ENCODE data around the gene KCNH2. TPM values are rescaled to one million over a fixed set of nuclear protein-coding genes. Genes with fewer than 3 reads are reported as not detected.

Gene KCNH2
- total and polyA plus RNA-seq, 8 donors, result 4.0 to 77.7 (median 7.3) TPM

- H3K36me3 ChIP-seq, result no peaks in the 10 kb centered on the region
- peaks cover 4 to 31% (median 20%) of the 10 kb centered on the region in 4 donors for H3K4me1 ChIP-seq
- DNase-seq, result peak in 1 of 2 donors; percentile 90
- intact Hi-C loops (cut with DNase I; ENCODE audit: low total_unique reads), result loop anchor here (5.0 kb wide), 1 partner anchor 91 kb away; no protein-coding TSS in a partner anchor
- WGBS, 5 donors, result 17 to 32% (median 19%) methylated on average over 16 to 31 of the region's 31 CpGs
- H3K9me3 ChIP-seq, result peaks cover 7 to 21% (median 14%) of the 10 kb centered on the region in 4 donors
- H3K4me3 ChIP-seq, result peak overlapping the region in 1 of 4 donors; percentile 5
- H3K27me3 ChIP-seq, result peaks cover 0 to 29% (median 13%) of the 10 kb centered on the region in 3 donors
- peak overlapping the region in 4 of 5 donors; percentile 53 to 73 (median 66) for H3K27ac ChIP-seq
- TF ChIP-seq CTCF (IDR thresholded peaks at IDR 0.05) (peak in 5 of 7 experiments; percentile 60 to 84 (median 74)), EP300 (IDR thresholded peaks at IDR 0.05) (no peak)
These were observed 10.4 kb upstream of the KCNH2 start for GRCh38 chr7:150988230-150989226.

- 65 to 90% (median 71%) methylated on average over 2 to 5 of the region's 5 CpGs for WGBS, 5 donors
- Histone ChIP-seq H3K4me3 (no peak overlapping the region), H3K4me1 (peaks cover 4 to 31% (median 20%) of the 10 kb centered on the region in 4 donors), H3K9me3 (peaks cover 7 to 20% (median 14%) of the 10 kb centered on the region in 4 donors), H3K36me3 (no peaks in the 10 kb centered on the region), H3K27me3 (peaks cover 0 to 29% (median 16%) of the 10 kb centered on the region in 3 donors), H3K27ac (no peak overlapping the region)
- intact Hi-C loops (cut with DNase I; ENCODE audit: low total_unique reads), result loop anchor here (5.0 kb wide), 1 partner anchor 89 kb away; no protein-coding TSS in a partner anchor
- TF ChIP-seq EP300 (IDR thresholded peaks at IDR 0.05) (no peak), CTCF (IDR thresholded peaks at IDR 0.05) (no peak), POLR2A (IDR thresholded peaks at IDR 0.05) (no peak), POLR2AphosphoS5 (IDR thresholded peaks at IDR 0.05) (no peak)
- no peak for DNase-seq
These were observed 8.4 kb upstream of the KCNH2 start for GRCh38 chr7:150986556-150986955.

DNA sequence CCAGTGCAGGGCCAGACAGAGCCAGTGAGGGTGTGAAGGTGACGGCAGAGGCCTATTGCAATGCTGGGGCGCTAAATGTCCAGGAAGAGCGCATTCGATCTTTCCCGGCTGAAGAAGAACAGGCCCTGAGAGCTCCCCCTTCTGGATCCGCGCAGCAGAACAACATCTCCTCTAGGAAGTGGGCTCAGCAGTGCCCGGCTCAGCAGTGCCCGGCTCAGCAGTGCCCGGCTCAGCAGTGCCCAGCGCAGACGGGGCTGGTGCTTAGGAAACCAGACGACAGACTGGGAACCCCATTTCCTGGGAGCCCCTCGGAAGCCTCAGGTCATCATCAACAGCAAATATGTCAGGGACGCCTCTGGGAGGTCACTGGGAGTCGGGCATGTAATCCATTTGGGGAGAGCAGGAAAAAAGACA is 8.0 kb upstream of the KCNH2 start:
- Histone ChIP-seq H3K4me3 (no peak overlapping the region), H3K4me1 (peaks cover 4 to 31% (median 20%) of the 10 kb centered on the region in 4 donors), H3K27me3 (peaks cover 0 to 34% (median 20%) of the 10 kb centered on the region in 3 donors), H3K27ac (no peak overlapping the region), H3K9me3 (peaks cover 7 to 17% (median 12%) of the 10 kb centered on the region in 4 donors), H3K36me3 (no peaks in the 10 kb centered on the region)
- TF ChIP-seq POLR2A (IDR thresholded peaks at IDR 0.05), result no peak
- no peak for TF ChIP-seq POLR2AphosphoS5 (IDR thresholded peaks at IDR 0.05)
- peak in 5 of 7 experiments; percentile 25 to 57 (median 44) for TF ChIP-seq CTCF (IDR thresholded peaks at IDR 0.05)
- no peak for TF ChIP-seq EP300 (IDR thresholded peaks at IDR 0.05)
- peak; percentile 58 to 86 for DNase-seq
- WGBS, 5 donors, result 9 to 14% (median 10%) methylated on average over 9 to 16 of the region's 16 CpGs
- intact Hi-C loops (cut with DNase I; ENCODE audit: low total_unique reads), result loop anchor here (5.0 kb wide), 1 partner anchor 89 kb away; no protein-coding TSS in a partner anchor

DNA sequence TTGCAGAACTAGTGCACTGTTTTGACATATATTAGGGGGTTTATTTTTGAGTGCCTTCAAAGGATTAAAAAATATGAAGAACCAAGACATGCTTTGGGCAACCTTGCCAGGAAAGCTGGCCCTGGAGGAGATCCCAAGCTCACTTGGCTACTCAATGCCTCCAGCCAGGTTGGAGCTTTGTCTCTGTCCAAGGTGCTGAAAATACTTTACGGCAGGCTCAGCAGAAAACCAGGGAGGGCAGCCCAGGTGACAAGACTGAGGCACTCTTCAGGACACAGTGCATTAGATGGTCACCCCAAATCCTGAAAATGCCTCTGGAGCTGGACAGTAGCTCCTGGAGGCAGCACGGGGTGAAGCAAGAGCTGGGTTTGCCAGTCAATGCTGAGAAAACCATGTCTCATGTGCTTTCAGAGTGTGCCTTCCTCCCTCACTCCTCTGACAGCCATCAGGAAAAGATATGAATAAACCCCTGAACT is 5.8 kb upstream of the KCNH2 start:
- peaks cover 9 to 32% (median 25%) of the 10 kb centered on the region in 4 donors for H3K4me1 ChIP-seq
- intact Hi-C loops (cut with DNase I; ENCODE audit: low total_unique reads), result no loop called here
- no peaks in the 10 kb centered on the region for H3K9me3 ChIP-seq
- no peak overlapping the region for H3K27ac ChIP-seq
- H3K4me3 ChIP-seq, result no peak overlapping the region
- no peaks in the 10 kb centered on the region for H3K36me3 ChIP-seq
- no peak for TF ChIP-seq POLR2AphosphoS5 (IDR thresholded peaks at IDR 0.05)
- TF ChIP-seq CTCF (IDR thresholded peaks at IDR 0.05), result no peak
- TF ChIP-seq POLR2A (IDR thresholded peaks at IDR 0.05), result no peak
- TF ChIP-seq EP300 (IDR thresholded peaks at IDR 0.05), result no peak
- H3K27me3 ChIP-seq, result peaks cover 0 to 53% (median 31%) of the 10 kb centered on the region in 3 donors
- peak in 1 of 2 donors; percentile 84 for DNase-seq
- WGBS, 5 donors, result 3 to 15% (median 7%) methylated on average over 2 of the region's 2 CpGs

Data from stomach (tissue), 9 donors.